NCI-H2227 treated with DMSO at 0.1 percent for 48 hours (cell line): ENCODE data around the gene TJAP1.
"Not testable (repeated sequence)": the region's sequence is repeated elsewhere in the genome, so short reads cannot be mapped to it uniquely, and the experiment has no call there.

Experiments
- DNase-seq: peaks from one replicate; lab custom pipeline; 2025; lab: John Stamatoyannopoulos, UW

TJAP1 gene

DNA sequence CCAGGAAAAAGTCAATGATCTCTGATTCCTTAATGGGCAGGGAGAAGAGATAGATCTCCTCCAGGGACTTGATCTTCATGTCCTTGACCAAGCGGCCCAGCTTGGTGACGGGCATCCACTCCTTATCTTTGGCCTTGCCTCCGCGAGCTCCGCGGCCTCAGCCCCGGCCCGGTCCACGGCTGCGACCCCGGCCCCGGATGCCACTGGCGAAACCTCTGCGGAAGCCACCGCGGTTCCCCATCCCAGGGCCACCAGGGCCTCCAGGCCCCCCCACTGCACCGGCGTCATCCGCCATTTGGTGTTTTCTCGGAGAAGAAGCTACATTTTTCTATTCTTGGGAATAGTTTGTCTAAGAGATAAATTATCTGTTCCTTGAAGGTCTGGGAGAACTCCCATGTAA is 62.0 kb downstream of the TJAP1 start:
- not testable (repeated sequence) for DNase-seq

DNA sequence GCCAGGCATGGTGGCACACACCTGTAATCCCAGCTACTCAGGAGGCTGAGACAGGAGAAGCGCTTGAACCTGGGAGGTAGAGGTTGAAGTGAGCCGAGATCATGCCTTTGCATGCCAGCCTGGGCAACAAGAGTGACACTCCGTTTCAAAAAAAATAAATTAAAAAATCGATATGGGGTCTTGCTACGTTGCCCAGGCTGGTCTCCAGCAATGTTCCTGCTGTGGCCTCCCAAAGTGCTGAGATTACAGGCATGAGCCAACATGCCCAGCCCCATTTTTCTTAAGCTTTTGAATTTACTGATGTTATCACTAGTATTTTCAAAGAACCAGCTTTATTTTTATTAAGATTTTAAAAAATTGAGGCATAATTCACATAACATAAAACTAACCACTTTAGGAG is 63.1 kb downstream of the TJAP1 start:
- DNase-seq = no peak

DNA sequence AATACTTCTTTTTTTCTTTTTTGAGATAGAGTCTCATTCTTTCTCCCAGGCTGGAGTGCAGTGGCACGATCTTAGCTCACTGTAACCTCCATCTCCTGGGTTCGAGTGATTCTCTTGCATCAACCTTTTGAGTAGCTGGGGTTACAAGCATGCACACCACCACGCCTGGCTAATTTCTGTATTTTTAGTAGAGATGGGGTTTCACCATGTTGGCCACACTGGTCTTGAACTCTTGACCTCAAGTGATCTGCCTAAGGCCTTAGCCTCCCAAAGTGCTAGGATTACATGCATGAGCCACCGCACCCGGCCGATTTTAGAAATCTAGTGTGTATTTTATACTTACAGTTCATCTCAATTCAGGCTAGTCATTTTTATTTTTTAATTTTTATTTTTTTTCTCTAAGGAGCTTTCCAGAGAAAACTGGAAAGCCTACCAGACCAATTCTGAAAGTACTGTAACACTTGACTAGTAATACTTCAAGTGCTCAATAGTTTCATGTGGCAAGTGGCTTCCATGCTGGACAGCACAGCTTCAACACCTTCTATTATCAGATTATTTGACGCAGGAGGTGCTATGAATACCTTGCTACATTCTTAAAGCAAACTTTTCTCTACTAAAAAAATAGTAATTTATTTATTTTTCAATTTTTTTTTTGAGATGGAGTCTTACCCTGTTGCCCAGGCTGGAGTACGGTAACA is 64.6 kb downstream of the TJAP1 start:
- no peak for DNase-seq

DNA sequence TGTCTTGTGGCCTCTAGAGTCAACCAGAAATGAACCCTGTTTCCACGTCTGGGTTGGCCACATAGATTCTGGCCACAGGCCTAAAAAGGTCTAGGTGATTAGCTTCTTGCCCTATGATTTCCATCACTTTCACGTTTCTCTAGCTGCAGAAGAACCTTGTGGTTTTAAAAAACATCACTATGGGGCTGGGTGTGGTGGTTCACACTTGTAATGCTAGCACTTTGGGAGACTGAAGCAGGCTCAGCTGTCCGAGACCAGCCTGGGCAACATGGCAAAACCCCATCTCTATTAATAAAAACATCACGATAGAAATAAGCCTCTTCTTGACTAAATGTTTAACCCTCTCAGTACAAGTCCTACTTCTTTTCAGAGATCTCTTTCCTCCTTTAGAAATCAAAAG is 67.1 kb downstream of the TJAP1 start:
- no peak for DNase-seq

DNA sequence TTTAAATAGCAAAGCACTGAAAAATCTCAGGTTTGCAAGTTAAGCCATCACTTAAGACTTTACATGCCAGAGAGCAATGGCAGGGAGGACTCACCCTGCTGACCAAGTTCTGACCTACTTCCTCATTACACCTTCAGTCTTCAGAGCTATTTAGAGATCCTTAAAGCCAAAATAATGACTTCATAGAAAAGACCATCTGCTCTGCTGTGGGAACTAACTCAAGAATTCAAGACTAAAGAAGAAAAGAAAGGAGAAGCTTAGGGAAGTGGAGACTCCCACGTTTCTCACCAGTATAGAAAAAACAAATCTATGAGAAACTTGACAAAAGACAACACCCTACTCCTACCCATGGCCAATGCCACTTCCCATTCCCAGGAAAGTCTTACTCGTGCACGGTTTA is 69.9 kb downstream of the TJAP1 start:
- no peak for DNase-seq
